ENCODE measurements around the gene LSM4. TPM values are rescaled to one million over a fixed set of nuclear protein-coding genes. Genes with fewer than 3 reads are reported as not detected.
A peak's percentile ranks its signal among the peaks of the same experiment; 100 is the strongest.
"Not testable (repeated sequence)": the region's sequence is repeated elsewhere in the genome, so short reads cannot be mapped to it uniquely, and the experiment has no call there.

Gene LSM4
- total and polyA plus RNA-seq, 8 donors: 16.5 to 67.9 (median 35.3) TPM

DNA sequence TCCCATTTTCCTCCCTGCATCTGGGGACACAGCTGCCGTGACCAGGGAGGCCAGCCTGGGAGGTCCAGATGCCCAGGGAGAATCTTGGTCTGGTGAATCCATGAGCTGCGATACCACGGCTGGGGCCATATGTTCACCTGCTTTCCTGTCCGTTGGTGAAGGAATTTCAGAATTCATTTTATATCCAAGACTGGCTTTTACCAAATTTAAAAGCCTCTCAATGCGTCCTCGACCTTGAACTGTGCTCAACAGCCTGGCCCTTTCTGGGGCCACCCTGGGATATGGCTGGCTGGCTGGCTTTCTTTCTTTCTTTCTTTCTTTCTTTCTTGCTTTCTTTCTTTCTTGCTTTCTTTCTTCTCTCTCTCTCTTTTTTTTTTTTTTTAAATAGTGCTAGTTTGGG lies 40.9 kb upstream of the LSM4 start:
- Histone ChIP-seq H3K36me3 (peaks cover 0 to 4% (median 0%) of the 10 kb centered on the region in 3 donors), H3K27ac (peak overlapping the region; percentile 83 to 93 (median 88)), H3K9me3 (no peaks in the 10 kb centered on the region), H3K27me3 (no peaks in the 10 kb centered on the region), H3K4me3 (no peak overlapping the region), H3K4me1 (peaks cover 19 to 33% (median 25%) of the 10 kb centered on the region in 3 donors)
- no peak for DNase-seq
- WGBS, 2 donors: 80 to 85% methylated on average over 6 of the region's 6 CpGs
- ATAC-seq: no peak
- FAIRE-seq: no peak
- intact Hi-C loops (cut with DNase I): no loop called here
- TF ChIP-seq, protein P1, sequence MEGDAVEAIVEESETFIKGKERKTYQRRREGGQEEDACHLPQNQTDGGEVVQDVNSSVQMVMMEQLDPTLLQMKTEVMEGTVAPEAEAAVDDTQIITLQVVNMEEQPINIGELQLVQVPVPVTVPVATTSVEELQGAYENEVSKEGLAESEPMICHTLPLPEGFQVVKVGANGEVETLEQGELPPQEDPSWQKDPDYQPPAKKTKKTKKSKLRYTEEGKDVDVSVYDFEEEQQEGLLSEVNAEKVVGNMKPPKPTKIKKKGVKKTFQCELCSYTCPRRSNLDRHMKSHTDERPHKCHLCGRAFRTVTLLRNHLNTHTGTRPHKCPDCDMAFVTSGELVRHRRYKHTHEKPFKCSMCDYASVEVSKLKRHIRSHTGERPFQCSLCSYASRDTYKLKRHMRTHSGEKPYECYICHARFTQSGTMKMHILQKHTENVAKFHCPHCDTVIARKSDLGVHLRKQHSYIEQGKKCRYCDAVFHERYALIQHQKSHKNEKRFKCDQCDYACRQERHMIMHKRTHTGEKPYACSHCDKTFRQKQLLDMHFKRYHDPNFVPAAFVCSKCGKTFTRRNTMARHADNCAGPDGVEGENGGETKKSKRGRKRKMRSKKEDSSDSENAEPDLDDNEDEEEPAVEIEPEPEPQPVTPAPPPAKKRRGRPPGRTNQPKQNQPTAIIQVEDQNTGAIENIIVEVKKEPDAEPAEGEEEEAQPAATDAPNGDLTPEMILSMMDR (IDR thresholded peaks at IDR 0.05): no peak

DNA sequence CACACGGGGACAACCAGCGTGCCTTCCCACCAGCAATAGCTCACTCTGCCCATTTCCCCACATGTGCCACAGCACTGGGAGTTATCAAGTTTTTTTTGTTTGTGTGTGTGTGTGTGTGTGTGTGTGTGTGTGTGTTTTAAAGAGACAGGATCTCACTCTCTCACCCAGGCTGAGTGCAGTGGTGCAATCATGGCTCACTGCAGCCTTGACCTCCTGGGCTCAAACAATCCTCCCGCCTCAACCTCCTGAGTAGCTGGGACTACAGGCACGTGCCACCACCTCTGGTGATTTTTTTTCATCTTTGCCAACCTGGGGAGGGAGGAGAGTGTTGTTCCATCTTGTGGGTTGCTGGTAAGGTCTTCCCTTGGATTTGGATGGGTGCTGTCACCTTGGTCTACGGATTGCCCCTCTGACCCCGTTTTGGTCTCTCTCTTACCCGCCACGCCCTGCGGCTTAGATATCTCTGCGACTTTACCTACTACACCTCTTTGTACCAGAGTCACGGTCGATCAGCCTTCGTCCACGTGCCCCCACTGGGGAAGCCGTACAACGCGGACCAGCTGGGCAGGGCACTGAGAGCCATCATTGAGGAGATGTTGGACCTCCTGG lies 40.2 kb upstream of the LSM4 start:
- Histone ChIP-seq H3K4me3 (no peak overlapping the region), H3K9me3 (no peaks in the 10 kb centered on the region), H3K36me3 (peaks cover 0 to 5% (median 0%) of the 10 kb centered on the region in 3 donors), H3K27me3 (no peaks in the 10 kb centered on the region), H3K27ac (peak overlapping the region in 2 of 4 donors; percentile 83 to 93), H3K4me1 (peaks cover 19 to 25% (median 25%) of the 10 kb centered on the region in 3 donors)
- intact Hi-C loops (cut with DNase I): no loop called here
- DNase-seq (no peak), ATAC-seq (no peak), FAIRE-seq (no peak)
- 89 to 91% methylated on average over 17 of the region's 17 CpGs for WGBS, 2 donors
- TF ChIP-seq, protein P1 (IDR thresholded peaks at IDR 0.05): no peak

DNA sequence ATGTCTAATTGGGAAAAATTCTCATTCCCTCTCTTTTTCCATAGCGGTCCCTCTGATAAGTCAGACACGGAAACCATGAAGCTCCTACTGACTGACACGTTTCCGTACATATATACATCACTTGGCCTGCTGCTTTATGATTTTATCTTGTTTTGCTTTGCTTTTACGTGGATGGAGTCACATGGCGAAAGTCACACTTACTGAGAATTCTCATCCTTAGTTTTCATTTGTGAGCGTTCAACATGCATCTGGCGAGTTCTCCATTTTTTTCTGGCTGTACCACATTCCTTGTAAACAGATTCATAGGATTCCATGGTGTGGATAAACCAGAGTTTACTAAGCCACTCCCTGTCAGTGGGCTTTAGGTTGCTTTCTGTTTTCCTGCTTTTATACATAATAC lies 38.8 kb upstream of the LSM4 start:
- DNase-seq: no peak
- no peak overlapping the region for H3K4me3 ChIP-seq
- intact Hi-C loops (cut with DNase I): no loop called here
- WGBS, 2 donors: 92 to 96% methylated on average over 8 of the region's 8 CpGs
- H3K4me1 ChIP-seq: peaks cover 19 to 33% (median 32%) of the 10 kb centered on the region in 3 donors
- H3K27me3 ChIP-seq: no peaks in the 10 kb centered on the region
- H3K36me3 ChIP-seq: peaks cover 0 to 13% (median 0%) of the 10 kb centered on the region in 3 donors
- TF ChIP-seq, protein P1 (IDR thresholded peaks at IDR 0.05): no peak
- FAIRE-seq: no peak
- ATAC-seq: no peak
- no peaks in the 10 kb centered on the region for H3K9me3 ChIP-seq
- H3K27ac ChIP-seq: no peak overlapping the region

DNA sequence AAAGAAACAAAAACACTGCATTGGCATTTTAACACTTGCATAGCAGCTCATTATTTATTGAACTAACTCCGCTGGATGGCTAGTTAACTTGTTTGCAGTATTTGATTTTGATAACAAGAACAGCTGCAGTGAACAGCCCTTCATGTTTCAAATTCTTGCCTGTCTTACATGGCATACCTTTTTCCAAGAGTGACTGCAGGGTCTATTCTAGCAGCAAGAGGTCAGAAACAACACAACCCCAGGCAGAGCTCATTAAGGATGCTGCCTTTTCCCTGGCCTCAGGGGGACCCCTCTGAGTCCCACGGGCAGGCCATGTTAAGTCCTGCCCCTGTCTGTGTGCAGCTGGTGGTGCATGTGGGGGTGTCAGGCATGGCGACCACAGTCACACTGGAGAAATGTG lies 34.2 kb upstream of the LSM4 start:
- Histone ChIP-seq H3K9me3 (no peaks in the 10 kb centered on the region), H3K36me3 (peaks cover 0 to 23% (median 4%) of the 10 kb centered on the region in 3 donors), H3K4me3 (no peak overlapping the region), H3K4me1 (peaks cover 0 to 10% (median 8%) of the 10 kb centered on the region in 3 donors), H3K27me3 (no peaks in the 10 kb centered on the region), H3K27ac (peak overlapping the region in 1 of 4 donors; percentile 50)
- FAIRE-seq: no peak
- TF ChIP-seq, protein P1 (IDR thresholded peaks at IDR 0.05): no peak
- DNase-seq: no peak
- intact Hi-C loops (cut with DNase I): no loop called here
- WGBS, 2 donors: 76% methylated on average over 3 of the region's 3 CpGs
- peak in 3 of 4 donors; percentile 4 to 15 (median 14) for ATAC-seq

GRCh38 chr19:18354743-18355142 lies 31.9 kb upstream of the LSM4 start:
- WGBS, 2 donors: 98% methylated on average over 6 to 7 of the region's 7 CpGs
- H3K4me1 ChIP-seq; H3K4me3 ChIP-seq; FAIRE-seq; intact Hi-C loops (cut with DNase I); ATAC-seq; H3K27me3 ChIP-seq; H3K27ac ChIP-seq; DNase-seq; H3K9me3 ChIP-seq: not testable (repeated sequence)
- H3K36me3 ChIP-seq: peaks cover 0 to 23% (median 4%) of the 10 kb centered on the region in 3 donors

Measured in pancreas (tissue), 10 donors.